GM12865 (cell line): ENCODE results near the gene TSPAN4.

Experiments used
- DNase-seq: peaks from one replicate; pipeline ENCODE4 v3.0.0; 2010; ENCODE audit warnings: low read depth
- H3K4me3 ChIP-seq: 2 replicates; pipeline ENCODE4 v1.5.1; 2011; ENCODE audit warnings: mild to moderate bottlenecking, low read depth, low read length, control low read depth
- CTCF ChIP-seq: IDR thresholded peaks from 2 replicates; pipeline ENCODE4 v1.5.1; 2011; ENCODE audit warnings: low read length, control low read depth, low read depth, inconsistent platforms; ENCODE audit not compliant: insufficient read depth; ENCODE audit errors: missing control alignments

The TSPAN4 gene

DNA sequence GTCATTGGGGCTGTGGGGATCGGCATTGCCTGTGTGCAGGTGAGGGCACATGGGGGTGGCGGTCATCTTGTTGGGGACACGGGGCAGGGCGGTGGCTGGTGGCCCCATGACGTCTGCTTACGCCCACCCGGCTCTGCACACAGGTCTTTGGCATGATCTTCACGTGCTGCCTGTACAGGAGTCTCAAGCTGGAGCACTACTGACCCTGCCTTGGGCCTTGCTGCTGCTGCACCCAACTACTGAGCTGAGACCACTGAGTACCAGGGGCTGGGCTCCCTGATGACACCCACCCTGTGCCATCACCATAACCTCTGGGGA lies 4.7 kb upstream of the TSPAN4 start:
- TF ChIP-seq CTCF: no peak
- no peak for DNase-seq
- H3K4me3 ChIP-seq: no peak overlapping the region

DNA sequence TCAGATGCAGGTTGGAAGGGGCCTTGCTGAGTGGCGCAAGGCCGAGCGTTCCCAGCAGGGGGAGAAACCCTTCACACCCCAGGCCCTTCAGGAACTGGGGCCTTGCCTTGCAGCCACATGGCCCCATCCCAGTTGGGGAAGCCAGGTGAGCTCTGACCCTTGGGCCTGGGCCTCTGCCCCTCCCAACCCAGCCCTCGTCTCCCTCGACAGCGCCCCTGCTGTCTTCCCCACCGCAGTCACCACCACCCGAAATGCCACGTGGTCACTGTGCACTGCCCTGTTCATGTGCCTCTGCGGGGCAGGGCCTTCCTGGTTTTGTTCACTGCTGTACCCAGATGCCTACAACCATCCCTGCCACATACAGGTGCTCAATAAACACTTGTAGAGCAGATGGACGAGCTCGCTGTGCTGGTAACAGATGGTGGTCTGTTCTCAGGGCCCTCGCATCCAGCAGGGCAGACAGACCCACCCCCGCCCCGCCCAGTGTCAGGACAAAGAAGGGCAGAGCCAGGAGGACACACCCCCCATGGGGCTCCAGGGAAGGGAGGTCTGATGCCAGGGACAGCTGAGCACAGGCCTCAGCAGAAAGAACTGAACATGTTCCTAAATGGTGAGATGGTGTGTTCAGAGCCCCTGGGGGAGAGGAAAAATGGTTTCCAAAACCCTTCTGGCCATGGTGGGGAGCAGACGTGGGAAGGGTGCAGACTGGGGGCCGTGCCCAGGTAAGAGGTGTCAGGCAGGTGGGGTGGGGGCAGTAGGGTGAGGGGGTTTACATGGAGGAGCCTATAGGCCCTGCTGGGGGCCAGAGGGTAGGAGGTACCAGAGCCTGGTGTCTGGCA lies 4.0 kb upstream of the TSPAN4 start:
- H3K4me3 ChIP-seq: no peak overlapping the region
- TF ChIP-seq CTCF: peak; percentile 14
- DNase-seq: no peak

DNA sequence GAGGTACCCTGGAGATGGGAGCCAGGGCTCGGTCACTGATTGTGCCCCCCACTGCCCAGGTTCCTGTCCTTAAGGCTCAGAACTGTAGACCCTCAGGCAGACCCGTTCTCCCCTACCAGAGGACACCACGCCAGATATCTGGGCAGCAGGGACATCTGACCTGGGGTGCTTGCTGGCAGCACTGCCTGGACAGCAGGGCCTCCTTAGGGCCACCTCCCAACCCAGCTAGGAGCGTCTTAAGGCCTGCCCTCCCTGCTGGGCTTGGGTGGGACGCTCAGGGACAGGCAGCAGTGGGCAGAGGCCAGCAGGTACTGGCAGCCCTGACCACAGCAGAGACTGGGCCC lies 3.4 kb upstream of the TSPAN4 start:
- H3K4me3 ChIP-seq: no peak overlapping the region
- TF ChIP-seq CTCF: no peak
- DNase-seq: no peak

- peak; percentile 32 for TF ChIP-seq CTCF
- H3K4me3 ChIP-seq: no peak overlapping the region
- no peak for DNase-seq
Observed at GRCh38 chr11:839875-840617, 2.6 kb upstream of the TSPAN4 start.

DNA sequence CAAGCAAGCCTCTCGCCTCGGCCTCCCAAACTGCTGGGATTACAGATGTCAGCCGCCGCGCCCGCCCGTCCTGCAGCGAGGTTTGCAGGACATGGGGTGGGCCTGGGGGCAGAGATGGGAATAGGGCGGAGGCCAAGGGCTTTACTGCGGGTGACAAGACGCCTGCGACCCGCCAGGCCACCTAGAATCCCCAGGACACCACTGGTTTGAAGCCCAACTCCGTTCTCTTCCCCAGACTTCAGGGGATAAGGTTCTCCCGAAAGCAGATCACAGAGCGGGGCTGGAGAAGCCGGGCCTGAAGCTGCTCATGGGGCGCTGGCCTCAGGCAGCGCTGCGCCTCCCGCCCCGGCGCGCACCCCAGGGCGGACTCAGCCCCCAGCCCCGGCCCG lies 677 bp upstream of the TSPAN4 start:
- peak overlapping the region; percentile 98 for H3K4me3 ChIP-seq
- TF ChIP-seq CTCF: no peak
- no peak for DNase-seq

- no peak for TF ChIP-seq CTCF
Observed at GRCh38 chr11:843086-843734, 558 bp downstream of the TSPAN4 start.

More at GRCh38 chr11:843086-843734, 558 bp downstream of the TSPAN4 start:
- no peak for DNase-seq
- H3K4me3 ChIP-seq: peak overlapping the region; percentile 98
